ENCODE data around the gene PPP3R1.

Gene PPP3R1

GRCh38 chr2:68203587-68203986 is 48.7 kb downstream of the PPP3R1 start:
- POLR2A ChIA-PET = no interaction called here
- H3K4me3 ChIP-seq (ENCODE audit: control insufficient read depth in 1 of 7, extremely low read depth in 1 of 7, insufficient read depth in 4 of 7, low read depth in 2 of 7, low read length in 6 of 7) = peak overlapping the region in 2 of 7 experiments; percentile 11 to 51

GRCh38 chr2:68200157-68200787 is 52.1 kb downstream of the PPP3R1 start:
- Histone ChIP-seq H3K4me1 (ENCODE audit: control extremely low read depth in 1 of 4, control insufficient read depth in 4 of 4, insufficient read depth in 4 of 4, low read length in 3 of 4) (peaks cover 3 to 12% (median 6%) of the 10 kb centered on the region in 4 experiments), H3K9me3 (ENCODE audit: control extremely low read depth in 1 of 5, control insufficient read depth in 4 of 5, insufficient read depth in 2 of 5, low read depth in 1 of 5, low read length in 4 of 5) (no peaks in the 10 kb centered on the region), H3K27ac (ENCODE audit: insufficient read depth in 1 of 2, low read depth in 1 of 2, low read length in 2 of 2, poor library complexity in 1 of 2, severe bottlenecking in 2 of 2) (no peak overlapping the region), H3K4me3 (ENCODE audit: control insufficient read depth in 1 of 7, extremely low read depth in 1 of 7, insufficient read depth in 4 of 7, low read depth in 2 of 7, low read length in 6 of 7) (no peak overlapping the region), H3K36me3 (ENCODE audit: control insufficient read depth in 4 of 4, insufficient read depth in 4 of 4, low read length in 3 of 4) (peaks cover 0 to 4% (median 2%) of the 10 kb centered on the region in 4 experiments), H3K27me3 (replicated peaks in 2 of 5; ENCODE audit: control insufficient read depth in 4 of 5, insufficient read depth in 5 of 5, low read length in 4 of 5) (no peaks in the 10 kb centered on the region)
- DNase-seq = no peak
- 95% methylated on average over 3 of the region's 4 CpGs for WGBS (ENCODE audit: insufficient coverage)
- CTCF ChIA-PET = interaction anchor here (1.0 to 2.8 kb wide), 4 partner anchors 15 to 157 kb away, joined by 3 to 6 read pairs (median 4); no protein-coding TSS in a partner anchor
- POLR2A ChIA-PET = no interaction called here

More at GRCh38 chr2:68203587-68203986, 48.7 kb downstream of the PPP3R1 start:
- Histone ChIP-seq H3K27me3 (replicated peaks in 2 of 5; ENCODE audit: control insufficient read depth in 4 of 5, insufficient read depth in 5 of 5, low read length in 4 of 5) (no peaks in the 10 kb centered on the region), H3K9me3 (ENCODE audit: control extremely low read depth in 1 of 5, control insufficient read depth in 4 of 5, insufficient read depth in 2 of 5, low read depth in 1 of 5, low read length in 4 of 5) (no peaks in the 10 kb centered on the region), H3K36me3 (ENCODE audit: control insufficient read depth in 4 of 4, insufficient read depth in 4 of 4, low read length in 3 of 4) (peaks cover 2 to 5% (median 4%) of the 10 kb centered on the region in 4 experiments), H3K4me1 (ENCODE audit: control extremely low read depth in 1 of 4, control insufficient read depth in 4 of 4, insufficient read depth in 4 of 4, low read length in 3 of 4) (peaks cover 2 to 10% (median 5%) of the 10 kb centered on the region in 4 experiments), H3K27ac (ENCODE audit: insufficient read depth in 1 of 2, low read depth in 1 of 2, low read length in 2 of 2, poor library complexity in 1 of 2, severe bottlenecking in 2 of 2) (peak overlapping the region in 1 of 2 experiments; percentile 68)
- no peak for DNase-seq
- CTCF ChIA-PET = interaction anchor here (0.9 to 1.4 kb wide), 5 partner anchors 11 to 89 kb away, joined by 3 to 4 read pairs (median 3); no protein-coding TSS in a partner anchor
- WGBS (ENCODE audit: insufficient coverage) = 60% methylated on average over 2 of the region's 3 CpGs

- no peak overlapping the region for H3K27ac ChIP-seq (ENCODE audit: insufficient read depth in 1 of 2, low read depth in 1 of 2, low read length in 2 of 2, poor library complexity in 1 of 2, severe bottlenecking in 2 of 2)
Observed at GRCh38 chr2:68196120-68196716, 56.1 kb downstream of the PPP3R1 start.

GRCh38 chr2:68195096-68195495 is 57.2 kb downstream of the PPP3R1 start:
- Histone ChIP-seq H3K9me3 (ENCODE audit: control extremely low read depth in 1 of 5, control insufficient read depth in 4 of 5, insufficient read depth in 2 of 5, low read depth in 1 of 5, low read length in 4 of 5) (no peaks in the 10 kb centered on the region), H3K4me3 (ENCODE audit: control insufficient read depth in 1 of 7, extremely low read depth in 1 of 7, insufficient read depth in 4 of 7, low read depth in 2 of 7, low read length in 6 of 7) (no peak overlapping the region), H3K4me1 (ENCODE audit: control extremely low read depth in 1 of 4, control insufficient read depth in 4 of 4, insufficient read depth in 4 of 4, low read length in 3 of 4) (peaks cover 3 to 15% (median 9%) of the 10 kb centered on the region in 4 experiments), H3K27me3 (replicated peaks in 2 of 5; ENCODE audit: control insufficient read depth in 4 of 5, insufficient read depth in 5 of 5, low read length in 4 of 5) (no peaks in the 10 kb centered on the region), H3K27ac (ENCODE audit: insufficient read depth in 1 of 2, low read depth in 1 of 2, low read length in 2 of 2, poor library complexity in 1 of 2, severe bottlenecking in 2 of 2) (no peak overlapping the region), H3K36me3 (ENCODE audit: control insufficient read depth in 4 of 4, insufficient read depth in 4 of 4, low read length in 3 of 4) (no peaks in the 10 kb centered on the region)
- POLR2A ChIA-PET = interaction anchor here (0.6 kb wide), 1 partner anchor 91 kb away, joined by 3 read pairs; no protein-coding TSS in a partner anchor
- DNase-seq = peak in 1 of 3 donors; percentile 34
- CTCF ChIA-PET = interaction anchor here (0.6 to 6.9 kb wide), 23 partner anchors 10 to 782 kb away, joined by 3 to 63 read pairs (median 4); no protein-coding TSS in a partner anchor

More at GRCh38 chr2:68196120-68196716, 56.1 kb downstream of the PPP3R1 start:
- no peaks in the 10 kb centered on the region for H3K9me3 ChIP-seq (ENCODE audit: control extremely low read depth in 1 of 5, control insufficient read depth in 4 of 5, insufficient read depth in 2 of 5, low read depth in 1 of 5, low read length in 4 of 5)
- DNase-seq = peak; percentile 70 to 79 (median 75)
- peaks cover 3 to 15% (median 9%) of the 10 kb centered on the region in 4 experiments for H3K4me1 ChIP-seq (ENCODE audit: control extremely low read depth in 1 of 4, control insufficient read depth in 4 of 4, insufficient read depth in 4 of 4, low read length in 3 of 4)
- ChIA-PET CTCF (interaction anchor here (0.6 to 6.9 kb wide), 35 partner anchors 8 to 246 kb away, joined by 3 to 63 read pairs (median 4); partner anchors contain the start of gene PPP3R1), POLR2A (interaction anchor here (0.6 kb wide), 1 partner anchor 16 kb away, joined by 3 read pairs; no protein-coding TSS in a partner anchor)
- no CpG with 5 or more reads among the region's 4 CpGs for WGBS (ENCODE audit: insufficient coverage)
- no peak overlapping the region for H3K4me3 ChIP-seq (ENCODE audit: control insufficient read depth in 1 of 7, extremely low read depth in 1 of 7, insufficient read depth in 4 of 7, low read depth in 2 of 7, low read length in 6 of 7)
- H3K27me3 ChIP-seq (replicated peaks in 2 of 5; ENCODE audit: control insufficient read depth in 4 of 5, insufficient read depth in 5 of 5, low read length in 4 of 5) = no peaks in the 10 kb centered on the region
- H3K36me3 ChIP-seq (ENCODE audit: control insufficient read depth in 4 of 4, insufficient read depth in 4 of 4, low read length in 3 of 4) = no peaks in the 10 kb centered on the region

GRCh38 chr2:68193787-68194372 is 58.5 kb downstream of the PPP3R1 start:
- Histone ChIP-seq H3K27me3 (replicated peaks in 2 of 5; ENCODE audit: control insufficient read depth in 4 of 5, insufficient read depth in 5 of 5, low read length in 4 of 5) (no peaks in the 10 kb centered on the region), H3K4me3 (ENCODE audit: control insufficient read depth in 1 of 7, extremely low read depth in 1 of 7, insufficient read depth in 4 of 7, low read depth in 2 of 7, low read length in 6 of 7) (no peak overlapping the region), H3K9me3 (ENCODE audit: control extremely low read depth in 1 of 5, control insufficient read depth in 4 of 5, insufficient read depth in 2 of 5, low read depth in 1 of 5, low read length in 4 of 5) (no peaks in the 10 kb centered on the region), H3K27ac (ENCODE audit: insufficient read depth in 1 of 2, low read depth in 1 of 2, low read length in 2 of 2, poor library complexity in 1 of 2, severe bottlenecking in 2 of 2) (no peak overlapping the region), H3K36me3 (ENCODE audit: control insufficient read depth in 4 of 4, insufficient read depth in 4 of 4, low read length in 3 of 4) (no peaks in the 10 kb centered on the region), H3K4me1 (ENCODE audit: control extremely low read depth in 1 of 4, control insufficient read depth in 4 of 4, insufficient read depth in 4 of 4, low read length in 3 of 4) (peaks cover 3 to 19% (median 10%) of the 10 kb centered on the region in 4 experiments)
- ChIA-PET CTCF (interaction anchor here (0.6 to 6.9 kb wide), 12 partner anchors 8 to 167 kb away, joined by 3 to 63 read pairs (median 6); no protein-coding TSS in a partner anchor), POLR2A (no interaction called here)
- no CpG with 5 or more reads among the region's 4 CpGs for WGBS (ENCODE audit: insufficient coverage)
- DNase-seq = no peak

GRCh38 chr2:68193144-68193543 is 59.2 kb downstream of the PPP3R1 start:
- Histone ChIP-seq H3K27me3 (replicated peaks in 2 of 5; ENCODE audit: control insufficient read depth in 4 of 5, insufficient read depth in 5 of 5, low read length in 4 of 5) (no peaks in the 10 kb centered on the region), H3K36me3 (ENCODE audit: control insufficient read depth in 4 of 4, insufficient read depth in 4 of 4, low read length in 3 of 4) (no peaks in the 10 kb centered on the region), H3K9me3 (ENCODE audit: control extremely low read depth in 1 of 5, control insufficient read depth in 4 of 5, insufficient read depth in 2 of 5, low read depth in 1 of 5, low read length in 4 of 5) (no peaks in the 10 kb centered on the region), H3K4me3 (ENCODE audit: control insufficient read depth in 1 of 7, extremely low read depth in 1 of 7, insufficient read depth in 4 of 7, low read depth in 2 of 7, low read length in 6 of 7) (no peak overlapping the region), H3K27ac (ENCODE audit: insufficient read depth in 1 of 2, low read depth in 1 of 2, low read length in 2 of 2, poor library complexity in 1 of 2, severe bottlenecking in 2 of 2) (peak overlapping the region in 1 of 2 experiments; percentile 20), H3K4me1 (ENCODE audit: control extremely low read depth in 1 of 4, control insufficient read depth in 4 of 4, insufficient read depth in 4 of 4, low read length in 3 of 4) (peaks cover 3 to 21% (median 11%) of the 10 kb centered on the region in 4 experiments)
- no CpG with 5 or more reads among the region's 3 CpGs for WGBS (ENCODE audit: insufficient coverage)
- POLR2A ChIA-PET = interaction anchor here (0.6 kb wide), 1 partner anchor 14 kb away, joined by 3 read pairs; no protein-coding TSS in a partner anchor
- no peak for DNase-seq
- CTCF ChIA-PET = interaction anchor here (0.6 to 6.9 kb wide), 10 partner anchors 8 to 168 kb away, joined by 3 to 63 read pairs (median 6); partner anchors contain the start of gene PPP3R1

All from common myeloid progenitor, CD34-positive (primary cell).